Progenitor cell of endocrine pancreas (in vitro differentiated cells): ENCODE measurements around the gene HM13. TPM values are rescaled to one million over a fixed set of nuclear protein-coding genes. Genes with fewer than 3 reads are reported as not detected.

Experiments
- DNase-seq: peaks from one replicate; pipeline ENCODE4 v3.0.0; 2021; ENCODE audit warnings: low spot score; ENCODE audit not compliant: unreplicated experiment
- H3K27ac Mint-ChIP-seq: 2 replicates; pipeline ENCODE4 v1.8.0; 2021; ENCODE audit warnings: mild to moderate bottlenecking, moderate library complexity, mixed read lengths
- H3K27me3 Mint-ChIP-seq: 2 replicates; pipeline ENCODE4 v1.8.0; 2021; ENCODE audit warnings: mixed read lengths
- H3K36me3 Mint-ChIP-seq: 2 replicates; pipeline ENCODE4 v1.8.0; 2022; ENCODE audit warnings: mixed read lengths; ENCODE audit not compliant: insufficient read depth
- H3K4me1 Mint-ChIP-seq: 2 replicates; pipeline ENCODE4 v1.8.0; 2021; ENCODE audit warnings: low read depth, mixed read lengths
- H3K4me3 Mint-ChIP-seq: 2 replicates; pipeline ENCODE4 v1.8.0; 2021; ENCODE audit warnings: low read depth, mild to moderate bottlenecking, moderate library complexity, mixed read lengths
- H3K9me3 Mint-ChIP-seq: 2 replicates; pipeline ENCODE4 v1.8.0; 2021; ENCODE audit warnings: low read depth, mixed read lengths
- CTCF ChIP-seq: fragments of 200-600 bp; sonication (generic); IDR thresholded peaks from one replicate; pipeline ENCODE4 v1.5.0; 2021; ENCODE audit warnings: antibody characterized with exemption, mild to moderate bottlenecking; ENCODE audit not compliant: unreplicated experiment
- total RNA-seq: library from RNA; stranded (reverse); gene quantifications from 2 replicates; pipeline ENCODE4 v1.2.1, GENCODE V29; 2021

HM13 gene
- total RNA-seq, 1 donor from 2014 or later = 217 TPM

DNA sequence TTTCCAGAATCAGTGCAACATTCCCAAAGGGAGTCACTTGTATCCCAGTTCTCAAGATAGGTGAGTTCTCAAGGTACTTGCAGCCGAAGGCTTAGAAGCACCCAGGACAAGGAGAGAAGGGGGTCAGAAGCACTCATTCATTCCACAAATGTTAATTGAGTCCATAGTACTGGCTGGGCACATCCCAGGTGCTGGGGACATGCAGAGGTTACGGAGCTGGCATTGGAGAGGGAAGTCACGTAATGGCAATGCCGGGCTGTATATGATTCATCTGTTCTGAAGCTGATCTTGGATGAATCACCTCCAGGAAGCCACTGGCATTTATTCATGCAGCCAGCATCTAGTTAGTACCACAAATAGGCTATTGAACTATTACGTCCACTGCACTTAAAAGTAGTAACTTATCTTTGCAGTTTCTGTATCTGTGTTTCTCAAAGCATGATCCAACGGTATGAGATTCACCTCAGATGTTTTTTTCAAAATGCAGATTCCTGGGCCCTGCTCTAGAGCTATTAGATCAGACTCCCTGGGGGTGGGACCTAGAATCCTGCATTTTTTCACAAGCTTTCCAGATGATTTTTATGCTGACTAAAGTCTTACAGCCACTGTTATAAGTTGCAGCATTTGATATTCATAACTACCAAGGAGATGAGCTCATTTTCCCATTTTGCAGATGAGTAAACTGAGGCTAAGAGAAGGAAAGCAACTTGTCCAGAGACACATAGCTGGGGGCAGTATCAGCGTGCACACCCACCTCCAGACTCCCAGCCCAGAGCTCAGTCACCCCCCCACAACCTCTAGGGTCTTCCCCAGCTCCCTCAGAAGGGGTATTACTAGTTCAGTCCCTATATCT, 46.7 kb downstream of the HM13 start:
- Mint-ChIP-seq H3K36me3 (peaks cover 35% of the 10 kb centered on the region), H3K4me3 (no peak overlapping the region), H3K9me3 (no peaks in the 10 kb centered on the region), H3K27ac (no peak overlapping the region), H3K27me3 (no peaks in the 10 kb centered on the region), H3K4me1 (peaks cover 10% of the 10 kb centered on the region)
- no peak for DNase-seq
- TF ChIP-seq CTCF = no peak

DNA sequence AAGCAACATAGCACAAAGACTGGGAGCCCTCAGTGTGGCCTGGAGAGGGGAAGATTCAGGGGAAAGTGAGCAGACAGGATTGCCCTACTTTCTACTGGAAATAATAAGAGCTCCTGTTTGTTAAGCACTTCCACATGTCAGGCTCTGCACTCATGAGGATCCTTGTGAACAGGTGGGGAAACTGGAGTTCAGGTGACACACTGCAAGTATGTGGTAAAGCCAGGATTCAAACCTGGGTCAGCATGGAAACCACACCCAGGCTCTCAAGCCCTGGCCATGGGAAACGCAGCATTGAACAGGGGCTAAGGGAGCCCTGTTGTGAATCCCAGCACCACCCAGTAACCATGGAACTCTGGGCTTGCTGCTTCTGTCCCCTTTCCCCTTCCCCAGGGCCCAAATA, 48.0 kb downstream of the HM13 start:
- no peaks in the 10 kb centered on the region for H3K27me3 Mint-ChIP-seq
- peak overlapping the region; percentile 78 for H3K27ac Mint-ChIP-seq
- no peak overlapping the region for H3K4me3 Mint-ChIP-seq
- peaks cover 16% of the 10 kb centered on the region for H3K4me1 Mint-ChIP-seq
- no peak for DNase-seq
- H3K36me3 Mint-ChIP-seq = peaks cover 30% of the 10 kb centered on the region
- no peak for TF ChIP-seq CTCF
- H3K9me3 Mint-ChIP-seq = no peaks in the 10 kb centered on the region

DNA sequence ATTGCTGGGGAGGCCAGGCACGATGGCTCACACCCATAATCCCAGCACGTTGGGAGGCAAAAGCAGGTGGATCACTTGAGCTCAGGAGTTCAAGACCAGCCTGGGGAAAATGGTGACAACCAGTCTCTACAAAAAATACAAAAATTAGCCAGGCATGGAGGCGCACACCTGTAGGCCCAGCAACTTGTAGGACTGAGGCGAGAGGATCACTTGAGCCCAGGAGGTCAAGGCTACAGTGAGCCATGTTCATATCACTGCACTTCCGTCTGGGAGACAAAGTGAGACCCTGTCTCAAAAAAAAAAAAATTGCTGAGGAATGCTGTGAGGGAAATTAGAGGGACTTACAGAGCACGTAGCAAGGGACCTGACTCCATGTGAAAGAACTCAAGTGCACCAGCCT, 50.0 kb downstream of the HM13 start:
- Mint-ChIP-seq H3K4me3 (no peak overlapping the region), H3K27ac (peak overlapping the region; percentile 76), H3K9me3 (no peaks in the 10 kb centered on the region), H3K36me3 (peaks cover 26% of the 10 kb centered on the region), H3K27me3 (no peaks in the 10 kb centered on the region), H3K4me1 (peaks cover 26% of the 10 kb centered on the region)
- no peak for DNase-seq
- no peak for TF ChIP-seq CTCF

DNA sequence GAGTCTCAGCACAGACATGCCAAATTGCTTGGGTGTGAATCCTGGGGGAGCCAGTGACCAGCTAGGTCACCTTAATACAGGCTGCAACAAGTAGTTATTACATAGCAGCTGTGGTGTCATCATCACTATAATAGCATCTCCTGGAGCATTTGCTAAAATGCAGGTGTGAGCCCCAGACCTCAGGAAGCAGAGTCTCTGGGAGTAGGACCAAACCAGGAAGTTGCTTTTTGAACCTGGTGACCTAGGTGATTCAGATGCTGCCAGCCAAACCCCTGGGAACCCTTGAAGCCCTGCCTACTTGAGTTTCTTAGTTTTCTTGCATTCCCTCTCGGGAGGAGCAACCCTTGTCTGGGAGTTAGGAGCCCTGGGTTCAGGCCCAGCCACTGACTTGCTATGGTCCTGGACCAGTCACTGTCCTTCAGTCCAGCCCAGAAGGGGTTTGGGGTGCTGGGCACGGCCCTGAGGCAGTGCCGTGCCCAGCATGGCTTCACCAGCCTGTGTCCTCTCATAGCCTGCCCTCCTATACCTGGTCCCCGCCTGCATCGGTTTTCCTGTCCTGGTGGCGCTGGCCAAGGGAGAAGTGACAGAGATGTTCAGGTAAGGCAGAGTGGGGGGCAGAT, 51.6 kb downstream of the HM13 start:
- DNase-seq = no peak
- H3K27me3 Mint-ChIP-seq = no peaks in the 10 kb centered on the region
- H3K4me3 Mint-ChIP-seq = no peak overlapping the region
- H3K27ac Mint-ChIP-seq = peak overlapping the region; percentile 62
- TF ChIP-seq CTCF = no peak
- no peaks in the 10 kb centered on the region for H3K9me3 Mint-ChIP-seq
- H3K4me1 Mint-ChIP-seq = peaks cover 32% of the 10 kb centered on the region
- H3K36me3 Mint-ChIP-seq = peaks cover 20% of the 10 kb centered on the region

GRCh38 chr20:31566319-31566657, 52.0 kb downstream of the HM13 start:
- H3K36me3 Mint-ChIP-seq = peaks cover 20% of the 10 kb centered on the region
- H3K4me3 Mint-ChIP-seq = no peak overlapping the region
- TF ChIP-seq CTCF = no peak
- H3K9me3 Mint-ChIP-seq = no peaks in the 10 kb centered on the region
- DNase-seq = no peak
- peak overlapping the region; percentile 57 for H3K27ac Mint-ChIP-seq
- H3K27me3 Mint-ChIP-seq = no peaks in the 10 kb centered on the region
- peaks cover 34% of the 10 kb centered on the region for H3K4me1 Mint-ChIP-seq
